H1 (cell line): Measurements from ENCODE around the gene NOMO2. TPM values are rescaled to one million over a fixed set of nuclear protein-coding genes. Genes with fewer than 3 reads are reported as not detected.

ENCODE experiments used
- CTCF ChIA-PET: fragments of 300-600 bp; sonication (Branson Sonifier 250); formaldehyde crosslinking; loops from one replicate; lab custom pipeline; 2021; ENCODE audit not compliant: partially characterized antibody; lab: Charles Lee
- POLR2A ChIA-PET: fragments of 300-600 bp; sonication (Branson Sonifier 250); formaldehyde crosslinking; loops from one replicate; lab custom pipeline; 2021; ENCODE audit warnings: inconsistent platforms; ENCODE audit not compliant: partially characterized antibody; lab: Charles Lee
- DNase-seq, 2 experiments: peaks; one replicate each; pipeline versions ENCODE4 v3.0.0 to v3.0.0-alpha.2; 2010 to 2022; ENCODE audit warnings: low spot score in 2 of 2, low read depth in 1 of 2, mixed read lengths in 1 of 2
- FAIRE-seq: peaks from 2 replicates; lab custom pipeline; 2011; peaks lifted over from hg19 to GRCh38; lab: Jason Lieb, UNC
- H2AFZ ChIP-seq: 2 replicates; pipeline ENCODE4 v1.8.1; 2012; ENCODE audit warnings: low read length, inconsistent platforms
- H2AK5ac ChIP-seq: 2 replicates; pipeline ENCODE4 v1.6.1; 2013; ENCODE audit warnings: low read depth, low read length
- H2BK120ac ChIP-seq: replicated peaks from 2 replicates; pipeline ENCODE3; 2013; ENCODE audit warnings: low read depth, low read length, inconsistent platforms
- H2BK12ac ChIP-seq: 2 replicates; pipeline ENCODE4 v1.6.1; 2013; ENCODE audit warnings: low read depth, low read length
- H2BK15ac ChIP-seq: 2 replicates; pipeline ENCODE4 v1.6.1; 2013; ENCODE audit warnings: low read length
- H2BK20ac ChIP-seq: 2 replicates; pipeline ENCODE4 v1.6.1; 2013; ENCODE audit warnings: low read length
- H2BK5ac ChIP-seq: 2 replicates; pipeline ENCODE4 v1.6.1; 2013; ENCODE audit warnings: low read depth, low read length
- H3K14ac ChIP-seq: 2 replicates; pipeline ENCODE4 v1.6.1; 2013; ENCODE audit warnings: inconsistent platforms; ENCODE audit not compliant: insufficient read length
- H3K18ac ChIP-seq: 2 replicates; pipeline ENCODE4 v1.6.1; 2013; ENCODE audit warnings: low read length; ENCODE audit errors: extremely low read depth
- H3K23ac ChIP-seq: 2 replicates; pipeline ENCODE4 v1.6.1; 2013; ENCODE audit warnings: inconsistent platforms; ENCODE audit not compliant: insufficient read length
- H3K23me2 ChIP-seq: 2 replicates; pipeline ENCODE4 v1.6.1; 2013; ENCODE audit warnings: low read depth, low read length
- H3K27ac ChIP-seq: 2 replicates; pipeline ENCODE4 v1.6.1; 2011; ENCODE audit warnings: low read depth, low read length, inconsistent platforms
- H3K27me3 ChIP-seq, 4 experiments: replicated peaks in 1 of 4; 1 replicate in 1 of 4; 2 replicates in 3 of 4; pipeline versions ENCODE4 v1.6.1 to v1.8.1; 2011 to 2013; ENCODE audit warnings: low read length in 3 of 4, mild to moderate bottlenecking in 3 of 4, inconsistent platforms in 2 of 4, mixed read lengths in 2 of 4, moderate library complexity in 1 of 4; ENCODE audit not compliant: control insufficient read depth in 3 of 4, insufficient read depth in 3 of 4; ENCODE audit errors: extremely low read depth in 1 of 4
- H3K36me3 ChIP-seq, 4 experiments: 2 replicates each; pipeline versions ENCODE4 v1.6.1 to v1.8.1; 2011 to 2013; ENCODE audit warnings: mild to moderate bottlenecking in 4 of 4, low read length in 3 of 4, moderate library complexity in 2 of 4, control low read depth in 1 of 4, inconsistent platforms in 1 of 4; ENCODE audit not compliant: insufficient read depth in 4 of 4, control insufficient read depth in 2 of 4
- H3K4ac ChIP-seq: replicated peaks from 2 replicates; pipeline ENCODE3; 2013; ENCODE audit warnings: low read length, low read depth, mixed read lengths, inconsistent platforms; ENCODE audit not compliant: insufficient read length
- H3K4me1 ChIP-seq, 4 experiments: replicated peaks in 1 of 4; 1 replicate in 1 of 4; 2 replicates in 3 of 4; pipeline versions ENCODE4 v1.6.1 to v1.8.1; 2011 to 2013; ENCODE audit warnings: low read length in 3 of 4, inconsistent platforms in 2 of 4, mixed read lengths in 1 of 4; ENCODE audit not compliant: insufficient read depth in 4 of 4, control insufficient read depth in 3 of 4
- H3K4me2 ChIP-seq, 2 experiments: 2 replicates each; pipeline versions ENCODE4 v1.6.1 to v1.8.1; 2011 to 2013; ENCODE audit warnings: low read depth in 2 of 2, low read length in 2 of 2, control low read depth in 1 of 2, inconsistent platforms in 1 of 2, mild to moderate bottlenecking in 1 of 2; ENCODE audit not compliant: insufficient read depth in 1 of 2
- H3K4me3 ChIP-seq, 4 experiments: fragments of 200-600, 300-600 bp in 1 of 4; sonication (generic), shearing (Covaris generic), sonication (Bioruptor Twin) in 1 of 4; 2 replicates each; pipeline versions ENCODE4 v1.5.1 to v1.8.1; 2011 to 2016; ENCODE audit warnings: low read length in 4 of 4, low read depth in 3 of 4, control low read depth in 2 of 4, inconsistent platforms in 2 of 4, mild to moderate bottlenecking in 2 of 4, mixed read lengths in 1 of 4, moderate library complexity in 1 of 4; ENCODE audit not compliant: insufficient read depth in 2 of 4; ENCODE audit errors: extremely low read depth in 1 of 4
- H3K56ac ChIP-seq: replicated peaks from 2 replicates; pipeline ENCODE3; 2013; ENCODE audit warnings: low read depth, mild to moderate bottlenecking, mixed read lengths, low read length, inconsistent platforms; ENCODE audit not compliant: insufficient read length
- H3K79me1 ChIP-seq: 2 replicates; pipeline ENCODE4 v1.6.1; 2013; ENCODE audit warnings: low read depth, low read length, control low read depth
- H3K79me2 ChIP-seq, 2 experiments: 2 replicates each; pipeline versions ENCODE4 v1.6.1 to v1.8.1; 2012 to 2013; ENCODE audit warnings: low read length in 2 of 2, mild to moderate bottlenecking in 2 of 2, inconsistent platforms in 1 of 2; ENCODE audit not compliant: insufficient read depth in 2 of 2, control insufficient read depth in 1 of 2
- H3K9ac ChIP-seq, 4 experiments: replicated peaks in 1 of 4; 1 replicate in 1 of 4; 2 replicates in 3 of 4; pipeline versions ENCODE4 v1.6.1 to v1.8.1; 2011 to 2013; ENCODE audit warnings: low read depth in 3 of 4, low read length in 3 of 4, control low read depth in 2 of 4, mild to moderate bottlenecking in 2 of 4, moderate library complexity in 2 of 4, inconsistent platforms in 1 of 4; ENCODE audit errors: extremely low read depth in 1 of 4
- H3K9me3 ChIP-seq, 2 experiments: 2 replicates each; pipeline versions ENCODE4 v1.6.1 to v1.8.1; 2012 to 2013; ENCODE audit warnings: mild to moderate bottlenecking in 2 of 2, moderate library complexity in 2 of 2, control low read depth in 1 of 2, inconsistent platforms in 1 of 2, low read depth in 1 of 2, low read length in 1 of 2, mixed read lengths in 1 of 2; ENCODE audit not compliant: insufficient read depth in 2 of 2
- H4K20me1 ChIP-seq, 2 experiments: replicated peaks in 1 of 2; 2 replicates each; pipeline versions ENCODE3 to v1.8.1; 2011 to 2013; ENCODE audit warnings: inconsistent platforms in 2 of 2, low read length in 2 of 2, mild to moderate bottlenecking in 1 of 2; ENCODE audit not compliant: insufficient read depth in 2 of 2, control insufficient read depth in 1 of 2
- H4K5ac ChIP-seq: 2 replicates; pipeline ENCODE4 v1.6.1; 2013; ENCODE audit warnings: low read length, low read depth, mixed read lengths, inconsistent platforms; ENCODE audit not compliant: insufficient read length
- H4K8ac ChIP-seq: 2 replicates; pipeline ENCODE4 v1.8.0; 2013; ENCODE audit warnings: mild to moderate bottlenecking, moderate library complexity, low read length, inconsistent platforms; ENCODE audit not compliant: insufficient read depth; ENCODE audit errors: extremely low read depth
- H4K91ac ChIP-seq: replicated peaks from 2 replicates; pipeline ENCODE3; 2013; ENCODE audit warnings: low read length, mixed read lengths, inconsistent platforms; ENCODE audit not compliant: insufficient read length
- ASH2L ChIP-seq: fragments of 200-600, 300-600 bp; sonication (generic); IDR thresholded peaks from one replicate; pipeline ENCODE4 v1.7.1; 2017; ENCODE audit warnings: low read length
- CHD1 ChIP-seq: IDR thresholded peaks from 2 replicates; pipeline ENCODE4 v1.6.1; 2012; ENCODE audit warnings: low read depth, low read length, improper control_type of control experiment
- CTBP2 ChIP-seq: IDR thresholded peaks from 2 replicates; pipeline ENCODE4 v1.7.0; 2011; ENCODE audit warnings: borderline replicate concordance, mild to moderate bottlenecking, moderate library complexity, mixed read lengths, low read length; ENCODE audit not compliant: insufficient read depth, insufficient read length
- E2F6 ChIP-seq: IDR thresholded peaks from 2 replicates; pipeline ENCODE4 v1.6.1; 2012; ENCODE audit warnings: inconsistent platforms
- EGR1 ChIP-seq: IDR thresholded peaks from 2 replicates; pipeline ENCODE4 v1.6.1; 2011; ENCODE audit warnings: low read depth, low read length, borderline replicate concordance
- NRF1 ChIP-seq: IDR thresholded peaks from 2 replicates; pipeline ENCODE4 v1.6.1; 2011; ENCODE audit warnings: mild to moderate bottlenecking, low read depth, low read length, improper control_type of control experiment
- POLR2AphosphoS5 ChIP-seq: IDR thresholded peaks from 2 replicates; pipeline ENCODE4 v1.6.1; 2011; ENCODE audit warnings: low read depth, low read length
- RBBP5 ChIP-seq: IDR thresholded peaks from 2 replicates; pipeline ENCODE4 v1.7.1; 2012; ENCODE audit warnings: low read depth, mild to moderate bottlenecking, inconsistent platforms, low read length, moderate library complexity, borderline replicate concordance
- RXRA ChIP-seq: IDR thresholded peaks from 2 replicates; pipeline ENCODE4 v1.6.1; 2011; ENCODE audit warnings: low read depth, mild to moderate bottlenecking, low read length, moderate library complexity; ENCODE audit not compliant: insufficient read depth
- SIX5 ChIP-seq: IDR thresholded peaks from 2 replicates; pipeline ENCODE4 v1.6.1; 2011; ENCODE audit warnings: mild to moderate bottlenecking, low read depth, low read length
- SP2 ChIP-seq: IDR thresholded peaks from 2 replicates; pipeline ENCODE4 v1.6.1; 2012; ENCODE audit warnings: mild to moderate bottlenecking, low read length, inconsistent platforms
- TEAD4 ChIP-seq: IDR thresholded peaks from 2 replicates; pipeline ENCODE4 v1.6.1; 2012; ENCODE audit warnings: low read depth, low read length, inconsistent platforms, mixed read lengths
- ZNF274 ChIP-seq: IDR thresholded peaks from 2 replicates; pipeline ENCODE4 v1.7.0; 2012; ENCODE audit warnings: low read length, borderline replicate concordance; ENCODE audit errors: extremely low read depth
- WGBS, 2 experiments: shearing (Covaris generic) in 1 of 2; methylation state at CpG; one replicate each; pipeline versions ENCODE4 v1.1.6 to v1.1.7; 2013 to 2015; ENCODE audit warnings: low lambda C conversion rate in 2 of 2, mixed read lengths in 2 of 2, inconsistent platforms in 1 of 2, low coverage in 1 of 2, missing lambda C conversion rate in 1 of 2; ENCODE audit not compliant: insufficient replicate concordance in 2 of 2, insufficient coverage in 1 of 2, insufficient read length in 1 of 2; ENCODE audit errors: extremely low coverage in 1 of 2, missing lambda C conversion rate in 1 of 2; 5-methylcytosine and 5-hydroxymethylcytosine counted together
- polyA plus RNA-seq, 7 experiments: library from polyadenylated mRNA; depleted of rRNA in 3 of 7; stranded (reverse) in 5 of 7; unstranded in 2 of 7; fragments of >200 nt in 5 of 7; fragments of 200-250 nt in 2 of 7; gene quantifications; 1 replicate in 5 of 7; 2 replicates in 1 of 7; 4 replicates in 1 of 7; pipeline versions ENCODE4 v1.2.1 to v1.2.3, GENCODE V29; 2011 to 2013; ENCODE audit warnings: missing spikeins in 2 of 7, mixed read lengths in 2 of 7
- total RNA-seq: library from RNA; stranded (reverse); fragmentation: NEBNext Ultra II Directional; extraction: Animal tissue kit (Norgen Biotek cat#: 25700); gene quantifications from 2 replicates; pipeline ENCODE4 v1.2.1, GENCODE V29; 2021

Gene NOMO2
- total and polyA plus RNA-seq, 2 of the 8 experiments (the other 6 are each of a cell fraction or from before 2014, with no cell fraction given) = 116 to 137 TPM

- no peak overlapping the region for H4K8ac ChIP-seq
- no peak overlapping the region for H3K4ac ChIP-seq
- no peak overlapping the region for H3K4me2 ChIP-seq
- no peak overlapping the region for H2BK12ac ChIP-seq
- H2AK5ac ChIP-seq = no peak overlapping the region
- FAIRE-seq (no peak), DNase-seq (no peak)
- no peaks in the 10 kb centered on the region for H3K79me2 ChIP-seq
- H3K27ac ChIP-seq = no peak overlapping the region
- WGBS, 2 experiments = 88% methylated on average over 1 of the region's 1 CpG; no CpG with 5 or more reads in 1 of the 2 experiments
- POLR2A ChIA-PET = no interaction called here
- no peak overlapping the region for H2BK120ac ChIP-seq
- H3K14ac ChIP-seq = no peak overlapping the region
- no peaks in the 10 kb centered on the region for H3K23me2 ChIP-seq
- H2BK5ac ChIP-seq = no peak overlapping the region
- H4K91ac ChIP-seq = no peak overlapping the region
- no peak overlapping the region for H2BK20ac ChIP-seq
- no peak overlapping the region for H4K5ac ChIP-seq
- no peaks in the 10 kb centered on the region for H3K27me3 ChIP-seq
- no peak overlapping the region for H3K9ac ChIP-seq
- no peak overlapping the region for H3K56ac ChIP-seq
- H3K79me1 ChIP-seq = no peaks in the 10 kb centered on the region
- no peak overlapping the region for H3K4me3 ChIP-seq
- H3K9me3 ChIP-seq = no peaks in the 10 kb centered on the region
- CTCF ChIA-PET = no interaction called here
- H3K4me1 ChIP-seq = no peaks in the 10 kb centered on the region
- H2AFZ ChIP-seq = no peak overlapping the region
- no peak overlapping the region for H2BK15ac ChIP-seq
- TF ChIP-seq NRF1 (no peak), ZNF274 (no peak), CHD1 (no peak), SP2 (no peak), POLR2AphosphoS5 (no peak), SIX5 (no peak), E2F6 (no peak), RBBP5 (no peak), CTBP2 (no peak), TEAD4 (no peak), EGR1 (no peak), RXRA (no peak), ASH2L (no peak)
- TF ChIP-seq, all 59 proteins: peak for 0
- Histone ChIP-seq H3K36me3 (no peaks in the 10 kb centered on the region), H3K18ac (no peak overlapping the region), H3K23ac (no peak overlapping the region), H4K20me1 (no peaks in the 10 kb centered on the region)
Measured at GRCh38 chr16:18582902-18583301, 21.0 kb upstream of the NOMO2 start.
